ENCODE measurements around the gene LRMDA.

Gene LRMDA

DNA sequence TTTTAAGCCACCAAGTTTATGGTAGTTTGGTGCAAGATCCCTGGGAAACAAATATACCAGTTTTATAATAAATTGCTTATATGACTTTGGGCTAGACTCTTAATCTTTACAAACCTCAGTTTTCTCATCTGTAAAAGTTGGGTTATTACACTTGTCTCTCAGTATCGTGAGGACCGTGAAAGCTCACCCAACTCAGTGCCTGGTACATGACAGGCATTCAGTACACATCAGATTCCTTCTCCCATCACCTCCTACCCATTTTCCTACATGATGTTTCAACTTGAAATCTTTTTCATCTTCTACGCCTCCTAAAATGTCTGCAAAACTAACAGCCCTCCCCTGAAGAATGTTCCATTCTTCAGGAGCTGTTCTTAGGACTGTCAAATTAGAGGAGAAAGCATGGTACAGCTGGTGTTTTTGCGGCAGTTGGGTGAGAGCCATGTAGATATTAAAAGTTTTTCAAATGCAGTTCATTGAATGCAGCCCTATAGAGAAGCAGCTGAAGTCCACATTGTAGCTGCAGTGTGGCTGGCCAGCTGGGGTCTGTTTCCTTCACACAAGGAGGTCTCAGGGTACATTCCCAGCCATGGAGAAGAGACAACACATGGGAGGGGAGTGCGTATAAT, 812.8 kb downstream of the LRMDA start:
- no peaks in the 10 kb centered on the region for H3K79me2 ChIP-seq (ENCODE audit: insufficient read depth, low read length)
- no peak overlapping the region for H3K4me2 ChIP-seq (ENCODE audit: low read depth, low read length, poor library complexity, severe bottlenecking)
- no peak overlapping the region for H2AFZ ChIP-seq (ENCODE audit: low read depth, low read length, severe bottlenecking)
- no peaks in the 10 kb centered on the region for H3K9me2 ChIP-seq (replicated peaks; ENCODE audit: insufficient read depth, low read length)
- TF ChIP-seq EZH2phosphoT487 (conservative IDR thresholded peaks at IDR 0.05; ENCODE audit: low read length), result no peak
- TF ChIP-seq, protein P1, sequence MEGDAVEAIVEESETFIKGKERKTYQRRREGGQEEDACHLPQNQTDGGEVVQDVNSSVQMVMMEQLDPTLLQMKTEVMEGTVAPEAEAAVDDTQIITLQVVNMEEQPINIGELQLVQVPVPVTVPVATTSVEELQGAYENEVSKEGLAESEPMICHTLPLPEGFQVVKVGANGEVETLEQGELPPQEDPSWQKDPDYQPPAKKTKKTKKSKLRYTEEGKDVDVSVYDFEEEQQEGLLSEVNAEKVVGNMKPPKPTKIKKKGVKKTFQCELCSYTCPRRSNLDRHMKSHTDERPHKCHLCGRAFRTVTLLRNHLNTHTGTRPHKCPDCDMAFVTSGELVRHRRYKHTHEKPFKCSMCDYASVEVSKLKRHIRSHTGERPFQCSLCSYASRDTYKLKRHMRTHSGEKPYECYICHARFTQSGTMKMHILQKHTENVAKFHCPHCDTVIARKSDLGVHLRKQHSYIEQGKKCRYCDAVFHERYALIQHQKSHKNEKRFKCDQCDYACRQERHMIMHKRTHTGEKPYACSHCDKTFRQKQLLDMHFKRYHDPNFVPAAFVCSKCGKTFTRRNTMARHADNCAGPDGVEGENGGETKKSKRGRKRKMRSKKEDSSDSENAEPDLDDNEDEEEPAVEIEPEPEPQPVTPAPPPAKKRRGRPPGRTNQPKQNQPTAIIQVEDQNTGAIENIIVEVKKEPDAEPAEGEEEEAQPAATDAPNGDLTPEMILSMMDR (IDR thresholded peaks at IDR 0.05; ENCODE audit: insufficient read depth, low read length, poor library complexity, severe bottlenecking), result no peak
- H3K4me3 ChIP-seq (ENCODE audit: insufficient read depth, low read length, poor library complexity, severe bottlenecking), result no peak overlapping the region
- no peak overlapping the region for H3K27ac ChIP-seq (ENCODE audit: low read depth, low read length)
- no peaks in the 10 kb centered on the region for H4K20me1 ChIP-seq (ENCODE audit: low read depth, low read length)
- no peaks in the 10 kb centered on the region for H3K27me3 ChIP-seq (ENCODE audit: low read length)
- no peaks in the 10 kb centered on the region for H3K9me3 ChIP-seq (ENCODE audit: insufficient read depth, low read length)
- H3K9ac ChIP-seq (ENCODE audit: low read length), result no peak overlapping the region
- H3K36me3 ChIP-seq (ENCODE audit: low read length), result no peaks in the 10 kb centered on the region
- no peaks in the 10 kb centered on the region for H3F3A ChIP-seq (ENCODE audit: insufficient read depth)

- Histone ChIP-seq H3F3A (ENCODE audit: insufficient read depth) (no peaks in the 10 kb centered on the region), H2AFZ (ENCODE audit: low read depth, low read length, severe bottlenecking) (no peak overlapping the region), H3K9me3 (ENCODE audit: insufficient read depth, low read length) (no peaks in the 10 kb centered on the region), H3K79me2 (ENCODE audit: insufficient read depth, low read length) (no peaks in the 10 kb centered on the region), H3K4me3 (ENCODE audit: insufficient read depth, low read length, poor library complexity, severe bottlenecking) (no peak overlapping the region), H3K9me2 (replicated peaks; ENCODE audit: insufficient read depth, low read length) (no peaks in the 10 kb centered on the region), H3K36me3 (ENCODE audit: low read length) (no peaks in the 10 kb centered on the region), H4K20me1 (ENCODE audit: low read depth, low read length) (no peaks in the 10 kb centered on the region), H3K9ac (ENCODE audit: low read length) (no peak overlapping the region), H3K27ac (ENCODE audit: low read depth, low read length) (no peak overlapping the region), H3K27me3 (ENCODE audit: low read length) (no peaks in the 10 kb centered on the region), H3K4me2 (ENCODE audit: low read depth, low read length, poor library complexity, severe bottlenecking) (no peak overlapping the region)
- TF ChIP-seq EZH2phosphoT487 (conservative IDR thresholded peaks at IDR 0.05; ENCODE audit: low read length), result no peak
- TF ChIP-seq, protein P1 (IDR thresholded peaks at IDR 0.05; ENCODE audit: insufficient read depth, low read length, poor library complexity, severe bottlenecking), result no peak
Measured at GRCh38 chr10:76245951-76246495, 814.6 kb downstream of the LRMDA start.

DNA sequence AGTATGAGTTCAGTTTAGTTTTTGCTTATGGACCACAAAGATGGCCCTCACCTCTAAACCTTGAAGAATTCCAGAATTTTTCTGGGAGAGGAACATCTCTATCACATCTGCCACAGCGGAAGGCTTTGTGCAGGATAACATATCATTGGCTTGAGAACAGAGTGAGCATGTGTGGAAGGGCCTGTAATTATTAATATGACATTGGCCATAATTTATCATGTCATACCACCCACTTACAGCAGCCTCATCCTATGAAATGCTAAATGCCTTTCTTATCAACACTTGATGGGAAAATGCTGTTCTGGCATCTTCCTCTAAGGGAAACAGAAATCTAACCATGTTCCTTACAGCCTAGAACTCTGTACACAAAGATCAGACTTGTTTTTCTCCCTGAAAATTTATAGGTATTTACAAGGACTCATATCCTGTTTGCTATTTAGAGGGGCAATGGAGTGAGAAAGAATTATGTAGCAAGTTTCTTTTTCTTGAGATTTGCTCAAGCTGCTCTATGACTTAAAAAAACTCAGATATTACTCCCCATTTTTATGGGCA, 817.3 kb downstream of the LRMDA start:
- no peak for TF ChIP-seq EZH2phosphoT487 (conservative IDR thresholded peaks at IDR 0.05; ENCODE audit: low read length)
- TF ChIP-seq, protein P1 (IDR thresholded peaks at IDR 0.05; ENCODE audit: insufficient read depth, low read length, poor library complexity, severe bottlenecking), result no peak
- H3K27me3 ChIP-seq (ENCODE audit: low read length), result no peaks in the 10 kb centered on the region
- no peak overlapping the region for H3K27ac ChIP-seq (ENCODE audit: low read depth, low read length)
- H3K79me2 ChIP-seq (ENCODE audit: insufficient read depth, low read length), result no peaks in the 10 kb centered on the region
- no peak overlapping the region for H3K4me2 ChIP-seq (ENCODE audit: low read depth, low read length, poor library complexity, severe bottlenecking)
- H3K9me3 ChIP-seq (ENCODE audit: insufficient read depth, low read length), result no peaks in the 10 kb centered on the region
- H3F3A ChIP-seq (ENCODE audit: insufficient read depth), result no peaks in the 10 kb centered on the region
- no peaks in the 10 kb centered on the region for H4K20me1 ChIP-seq (ENCODE audit: low read depth, low read length)
- no peak overlapping the region for H3K4me3 ChIP-seq (ENCODE audit: insufficient read depth, low read length, poor library complexity, severe bottlenecking)
- H3K36me3 ChIP-seq (ENCODE audit: low read length), result no peaks in the 10 kb centered on the region
- H3K9me2 ChIP-seq (replicated peaks; ENCODE audit: insufficient read depth, low read length), result no peaks in the 10 kb centered on the region
- H2AFZ ChIP-seq (ENCODE audit: low read depth, low read length, severe bottlenecking), result no peak overlapping the region
- no peak overlapping the region for H3K9ac ChIP-seq (ENCODE audit: low read length)

All from SU-DHL-6 (cell line).